HG02678 (cell line): ENCODE results near the gene TUBB4A.

ENCODE experiments used
- ATAC-seq: cut with Tn5 transposase; IDR thresholded peaks from one replicate; pipeline ENCODE4 v1.9.1; 2021; ENCODE audit warnings: mild to moderate bottlenecking, moderate library complexity; ENCODE audit not compliant: unreplicated experiment

The TUBB4A gene

DNA sequence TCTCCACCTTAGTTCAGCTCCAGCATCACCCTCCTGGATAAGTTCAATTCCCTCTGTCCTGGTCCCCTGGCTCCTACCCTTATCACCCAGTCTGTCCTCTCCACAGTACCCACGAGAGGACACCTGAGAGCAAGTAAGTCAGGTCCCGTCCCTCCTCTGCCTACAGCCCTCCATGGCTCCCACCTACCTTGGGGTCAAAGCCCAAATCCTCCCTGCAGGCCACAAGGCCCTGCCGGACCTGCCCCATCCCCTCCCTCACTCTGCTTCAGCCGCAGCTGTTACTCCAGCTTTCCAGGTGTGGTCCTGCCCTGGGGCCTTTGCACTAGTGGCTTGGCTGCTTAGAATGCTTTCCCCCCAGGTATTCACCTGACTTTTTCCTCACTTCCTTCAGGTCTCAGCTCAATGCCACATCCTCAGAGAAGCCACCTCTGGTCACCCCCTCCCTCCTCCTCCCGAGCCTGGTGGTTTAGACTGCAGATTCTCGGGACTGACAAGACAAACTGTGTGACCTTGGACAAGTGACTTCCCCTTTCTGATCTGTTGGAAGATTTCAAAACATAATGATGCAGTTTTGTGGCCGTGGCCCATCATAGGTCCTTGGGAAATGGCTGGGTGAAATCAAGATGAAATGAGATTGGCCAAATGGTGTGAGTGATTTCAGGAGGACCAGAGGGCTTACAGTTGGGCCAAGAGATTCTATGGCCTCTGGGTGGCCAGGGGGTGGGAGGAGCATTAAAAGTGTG, 3.6 kb downstream of the TUBB4A start:
- no peak for ATAC-seq

DNA sequence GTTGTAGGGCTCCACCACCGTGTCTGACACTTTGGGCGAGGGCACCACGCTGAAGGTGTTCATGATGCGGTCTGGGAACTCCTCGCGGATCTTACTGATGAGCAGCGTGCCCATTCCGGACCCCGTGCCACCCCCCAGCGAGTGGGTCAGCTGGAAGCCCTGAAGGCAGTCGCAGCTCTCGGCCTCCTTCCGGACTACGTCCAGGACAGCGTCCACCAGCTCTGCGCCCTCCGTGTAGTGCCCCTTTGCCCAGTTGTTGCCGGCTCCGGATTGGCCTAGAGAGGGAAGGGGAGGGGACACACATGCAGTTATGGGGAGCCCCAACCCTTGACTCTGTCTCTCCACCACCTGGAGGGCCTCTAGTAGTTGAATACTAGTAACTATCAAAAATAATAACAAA, 6.2 kb downstream of the TUBB4A start:
- no peak for ATAC-seq

DNA sequence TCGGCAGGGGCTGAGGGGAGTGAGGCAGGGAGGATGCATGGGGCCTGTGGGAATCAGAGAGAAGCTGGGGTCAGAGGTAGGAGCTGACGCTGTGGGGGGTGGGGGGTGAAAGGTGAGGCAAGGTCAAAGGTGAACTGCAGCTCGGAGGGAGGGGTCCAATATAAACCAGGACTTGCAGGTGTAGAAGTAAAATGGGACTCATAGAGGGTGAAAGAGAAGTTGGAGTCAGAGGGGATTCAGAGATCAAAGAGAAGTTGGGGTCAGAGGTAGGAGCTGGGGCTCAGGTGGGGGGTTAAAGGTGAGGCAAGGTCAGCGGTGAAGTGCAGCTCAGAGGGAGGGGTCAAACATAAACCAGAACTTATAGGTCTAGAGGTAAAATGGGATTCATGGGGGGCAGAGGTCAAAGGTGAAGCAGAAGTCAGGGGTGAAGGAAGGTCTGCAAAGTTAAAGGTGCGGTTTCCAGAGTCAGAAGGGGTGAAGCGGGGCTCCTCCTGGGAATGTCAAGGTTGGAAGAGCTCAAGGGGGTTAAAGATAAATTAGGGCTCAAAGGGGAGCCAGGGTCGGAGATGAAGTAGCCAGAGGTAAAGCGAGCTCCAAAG, 7.6 kb downstream of the TUBB4A start:
- ATAC-seq: no peak

DNA sequence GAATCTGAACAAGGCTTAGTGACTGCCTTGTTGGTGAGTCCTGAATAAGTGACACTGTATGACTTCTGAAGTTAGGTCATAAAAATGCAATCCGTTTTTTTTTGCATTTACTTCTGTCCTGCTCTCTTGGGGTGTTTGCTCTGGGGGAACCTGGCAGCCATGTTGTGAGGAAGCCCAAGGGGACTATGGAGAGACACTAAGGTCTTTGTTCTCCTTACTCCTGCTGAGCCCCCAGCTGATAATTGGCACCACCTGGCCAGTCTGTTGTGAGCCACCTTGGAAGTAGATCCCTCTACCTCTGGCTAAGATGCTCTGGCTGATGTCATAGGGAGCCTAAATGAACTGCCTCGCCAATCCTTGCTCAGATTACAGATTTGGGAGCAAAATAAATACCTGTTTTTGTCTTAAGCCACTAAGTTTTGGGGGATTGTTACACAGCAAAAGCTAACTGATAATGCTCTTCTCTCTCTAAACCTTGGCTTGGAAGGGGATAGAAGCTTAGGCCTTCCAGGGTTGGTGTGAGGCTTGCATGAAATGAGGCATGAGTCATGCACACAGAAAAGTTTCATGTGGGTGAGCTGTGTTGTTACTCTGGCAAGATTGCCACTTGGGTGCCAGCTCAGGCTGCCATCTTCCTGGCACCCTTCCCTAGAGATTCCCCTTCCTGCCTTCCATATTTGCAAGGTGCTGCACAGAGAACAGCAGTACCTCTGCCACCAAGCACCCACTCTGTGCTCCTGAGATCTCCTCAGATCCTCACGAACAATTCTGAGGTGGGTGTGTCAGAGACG, 10.1 kb downstream of the TUBB4A start:
- no peak for ATAC-seq

DNA sequence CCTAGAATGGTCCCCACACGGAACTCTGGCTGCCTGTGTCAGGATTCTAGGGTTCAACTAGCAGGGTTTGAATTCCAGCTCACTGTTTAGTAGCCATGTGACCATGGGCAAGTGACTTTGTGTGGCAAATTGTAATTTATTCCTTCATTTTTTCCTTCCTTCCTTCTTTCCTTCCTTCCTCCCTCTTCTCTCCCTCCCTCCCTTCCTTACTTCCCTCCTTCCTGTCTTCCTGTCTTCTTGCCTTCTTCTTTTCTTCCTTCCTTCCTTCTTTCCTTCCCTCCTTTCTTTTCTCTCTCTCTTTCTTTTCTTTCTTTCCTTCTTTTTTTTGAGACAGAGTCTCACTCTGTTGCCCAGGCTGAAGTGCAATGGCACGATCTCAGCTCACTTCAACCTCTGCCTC, 12.0 kb downstream of the TUBB4A start:
- no peak for ATAC-seq

DNA sequence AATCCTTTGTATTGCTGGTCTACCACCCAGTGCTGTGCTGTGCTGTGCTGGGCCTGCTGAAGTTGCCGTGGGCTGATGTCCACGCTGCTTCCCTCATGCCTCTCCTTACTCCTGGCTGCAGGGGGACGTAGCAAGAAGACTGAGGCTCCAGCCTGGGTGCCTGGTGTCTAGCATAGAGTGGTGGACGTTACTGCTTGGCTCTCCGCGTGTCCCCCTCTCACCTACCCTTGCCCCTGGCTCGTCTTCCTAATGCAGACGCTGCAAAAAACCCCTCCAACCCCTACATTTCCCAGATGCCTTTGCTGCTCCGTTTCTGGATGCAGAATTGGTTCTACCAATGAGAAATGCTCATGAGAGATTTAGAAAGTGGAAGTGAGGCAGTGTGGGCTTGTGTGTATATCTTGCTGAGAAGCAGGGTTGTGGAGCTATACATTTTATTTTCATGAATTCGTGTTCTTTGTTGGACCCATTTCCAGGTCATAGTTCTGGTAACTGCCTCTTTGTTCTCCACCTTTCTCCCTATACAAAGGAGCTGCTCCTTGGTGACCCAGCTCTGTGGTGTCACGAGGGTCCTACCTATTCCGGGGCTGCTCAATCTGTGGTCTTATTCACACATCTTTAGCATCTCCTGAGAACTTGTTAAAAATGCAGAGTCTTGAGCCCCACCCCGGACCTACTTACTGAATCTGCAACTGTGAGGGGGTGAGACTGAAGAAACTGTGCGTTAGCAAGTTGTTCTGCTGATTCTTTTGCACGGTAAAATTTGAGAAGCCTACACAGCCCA, 12.6 kb downstream of the TUBB4A start:
- peak; percentile 52 for ATAC-seq

DNA sequence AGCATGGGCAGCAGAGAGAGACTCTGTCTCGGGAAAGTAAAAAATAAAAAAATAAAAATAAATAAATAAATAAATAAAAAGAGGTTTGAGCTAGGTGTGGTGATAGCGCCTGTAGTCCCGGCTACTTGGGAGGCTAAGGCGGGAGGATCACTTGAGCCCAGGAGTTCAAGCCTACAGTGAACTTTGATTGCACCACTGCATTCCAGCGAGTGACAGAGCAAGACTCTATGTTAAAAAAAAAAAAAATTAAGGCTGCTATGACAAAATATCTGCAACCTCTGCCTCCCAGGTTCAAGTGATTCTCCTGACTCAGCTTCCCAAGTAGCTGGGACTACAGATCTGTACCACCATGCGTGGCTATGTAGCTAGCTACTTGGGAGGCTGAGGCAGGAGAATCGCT, 17.3 kb downstream of the TUBB4A start:
- no peak for ATAC-seq

DNA sequence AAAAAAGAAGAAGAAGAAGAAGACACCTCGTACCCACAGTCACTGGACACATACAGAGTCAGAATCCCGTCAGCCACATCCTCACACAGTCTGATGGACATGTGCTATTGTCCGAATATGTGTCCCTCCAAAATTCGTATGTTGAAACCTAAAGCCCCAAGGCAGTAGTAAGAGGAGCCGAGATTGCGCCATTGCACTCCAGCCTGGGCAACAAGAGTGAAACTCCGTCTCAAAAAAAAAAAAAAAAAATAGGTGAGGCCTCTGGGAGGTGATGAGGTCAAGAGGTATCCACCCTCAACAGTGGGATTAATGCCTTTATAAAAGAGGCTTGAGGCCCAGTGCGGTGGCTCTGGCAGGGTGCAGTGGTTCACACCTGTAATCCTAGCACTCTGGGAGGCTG, 17.9 kb downstream of the TUBB4A start:
- ATAC-seq: no peak

DNA sequence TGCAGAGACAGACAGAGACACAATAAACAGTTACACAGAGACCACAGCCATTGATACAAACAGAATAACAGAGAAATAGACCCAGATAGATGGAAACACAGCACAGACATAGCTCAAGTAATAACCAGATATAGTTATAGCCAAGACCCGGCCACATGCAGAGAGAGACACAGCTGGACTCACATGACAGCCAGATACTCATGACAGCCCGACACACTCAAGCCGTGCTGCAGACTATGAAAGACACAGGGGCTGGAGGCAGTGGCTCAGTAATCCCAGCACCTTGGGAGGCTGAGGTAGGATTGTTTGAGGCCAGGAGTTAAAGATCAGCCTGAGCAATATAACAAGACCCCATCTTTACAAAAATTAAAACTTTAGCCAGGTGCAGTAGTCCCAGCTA, 18.9 kb downstream of the TUBB4A start:
- ATAC-seq: no peak

DNA sequence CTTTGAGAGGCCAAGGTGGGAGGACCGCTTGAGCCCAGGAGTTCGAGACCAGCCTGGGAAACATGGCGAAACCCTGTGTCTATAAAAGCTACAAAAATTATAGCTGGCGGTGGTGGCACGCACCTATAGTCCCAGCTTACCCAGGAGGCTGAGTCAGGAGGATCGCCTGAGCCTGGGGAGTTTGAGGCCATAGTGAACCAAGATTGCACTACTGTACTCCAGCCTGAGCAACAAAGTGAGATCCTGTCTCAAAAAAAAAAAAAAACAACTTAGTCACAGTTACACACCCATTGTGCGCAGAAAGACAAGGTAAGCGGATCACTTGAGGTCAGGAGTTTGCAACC, 19.8 kb downstream of the TUBB4A start:
- no peak for ATAC-seq

DNA sequence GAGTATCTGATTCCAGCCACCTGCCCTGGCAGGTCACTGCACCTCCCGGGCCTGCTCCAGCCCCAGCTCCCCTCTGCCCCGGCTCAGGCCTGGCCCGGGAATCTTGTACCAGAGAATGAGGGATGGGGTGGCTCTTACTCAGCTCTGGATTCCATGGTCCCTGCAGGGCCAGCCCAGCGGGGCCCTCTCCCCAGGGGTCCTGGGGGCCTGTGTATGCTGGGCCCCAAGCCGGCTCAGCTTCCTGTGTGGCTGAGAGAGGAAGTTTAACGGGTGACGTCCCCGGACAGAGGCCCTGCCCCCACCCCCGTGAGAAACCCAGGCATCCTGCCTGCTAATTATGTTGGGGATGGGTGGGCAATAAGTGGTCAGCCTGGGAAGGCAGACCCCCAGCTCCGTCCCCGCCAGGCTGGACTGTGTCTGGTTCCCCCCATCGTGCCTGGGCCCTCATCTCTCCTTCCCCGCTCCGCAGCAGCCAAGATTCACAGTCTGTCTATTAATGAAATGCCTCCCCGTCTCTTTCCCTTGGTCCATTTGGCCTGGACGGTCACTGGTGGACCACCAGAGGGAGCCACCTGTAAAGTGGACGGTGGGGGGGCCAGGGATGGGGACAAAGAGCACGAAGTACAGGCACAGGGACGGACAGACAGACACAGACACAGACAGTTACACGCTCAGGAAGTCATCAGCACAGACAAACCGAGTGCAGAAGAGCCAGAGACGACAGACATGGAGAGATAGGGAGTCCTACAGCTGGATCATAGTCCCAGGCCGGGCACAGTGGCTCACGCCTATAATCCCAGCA, 20.4 kb downstream of the TUBB4A start, which contains the start of gene DENND1C:
Gene DENND1C, minus strand, starts transcription at position 247 of the 802 bp plus-strand sequence. Its CDS starts 92 bp downstream, at position 155.
- ATAC-seq: peak; percentile 76

DNA sequence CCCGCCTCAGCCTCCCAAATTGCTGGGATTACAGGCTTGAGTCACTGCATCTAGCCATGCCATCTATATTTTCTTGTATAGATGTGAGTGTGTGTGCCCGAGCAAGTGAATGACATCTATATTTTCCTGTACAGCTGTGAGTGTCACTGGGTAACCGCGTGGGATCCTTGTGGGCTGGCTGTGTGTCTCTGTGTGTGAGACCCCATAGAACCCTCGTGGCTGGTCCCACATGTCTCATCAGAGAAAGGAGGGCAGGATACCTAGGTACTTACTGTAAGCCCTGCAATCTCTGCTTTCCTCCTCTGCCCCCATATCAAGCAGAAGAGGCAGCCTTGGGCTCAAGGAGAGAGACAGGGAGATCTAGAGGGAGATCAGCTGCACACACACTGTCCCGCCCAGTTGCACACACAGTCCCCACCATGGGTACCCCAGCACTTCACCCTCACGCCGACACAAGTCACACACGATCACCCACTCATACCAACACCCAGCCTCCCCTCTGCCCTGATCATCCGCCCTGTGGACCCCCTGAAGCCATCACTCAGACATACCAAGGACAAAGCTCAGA, 21.2 kb downstream of the TUBB4A start:
- ATAC-seq: no peak

DNA sequence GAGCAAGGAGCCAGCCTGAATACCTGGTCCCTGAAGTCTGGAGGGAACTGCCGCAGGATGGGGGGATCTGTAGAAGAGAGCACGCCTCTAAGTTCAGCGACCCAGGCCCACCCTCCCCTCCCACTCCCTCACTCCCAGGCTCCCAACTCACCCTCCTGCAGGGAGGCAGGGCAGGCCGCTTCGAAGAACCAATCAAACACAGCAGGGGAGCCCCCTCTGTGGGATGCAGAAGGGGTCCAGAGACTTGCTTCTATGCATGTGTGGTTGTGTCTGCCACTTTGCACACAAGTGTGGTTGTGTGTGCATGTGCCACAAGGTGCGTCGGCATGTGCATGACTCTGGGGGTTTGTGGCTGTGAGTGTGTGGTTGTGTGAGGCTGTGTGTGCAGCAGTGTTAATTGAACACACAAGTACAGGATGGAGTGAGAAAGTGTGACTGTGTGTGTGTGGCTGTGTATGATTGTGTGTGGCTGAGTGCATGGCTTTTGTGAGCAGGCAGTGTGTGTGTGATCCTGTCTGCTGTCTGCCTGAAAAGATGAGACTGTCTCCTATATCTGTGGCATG, 22.2 kb downstream of the TUBB4A start:
- no peak for ATAC-seq

DNA sequence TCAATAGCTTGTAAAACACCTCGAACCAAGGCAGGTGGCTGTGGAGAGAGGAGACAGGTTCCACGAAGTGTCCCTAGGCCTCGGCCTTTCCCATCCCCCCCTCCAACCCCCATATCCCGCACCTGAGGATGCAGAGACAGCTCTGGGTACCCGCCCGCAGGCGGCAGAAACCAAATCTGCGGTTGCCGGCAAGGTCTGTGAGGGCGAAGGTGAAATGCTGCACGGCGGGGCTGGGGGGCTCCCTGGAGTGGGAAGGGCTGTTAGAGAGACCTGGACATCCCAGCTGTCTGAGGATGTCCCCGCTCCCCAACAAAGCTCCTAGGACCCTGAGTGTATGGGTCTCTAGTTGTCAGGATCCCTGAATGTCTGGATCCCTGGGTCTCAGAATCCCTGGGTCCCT, 23.3 kb downstream of the TUBB4A start:
- ATAC-seq: no peak

DNA sequence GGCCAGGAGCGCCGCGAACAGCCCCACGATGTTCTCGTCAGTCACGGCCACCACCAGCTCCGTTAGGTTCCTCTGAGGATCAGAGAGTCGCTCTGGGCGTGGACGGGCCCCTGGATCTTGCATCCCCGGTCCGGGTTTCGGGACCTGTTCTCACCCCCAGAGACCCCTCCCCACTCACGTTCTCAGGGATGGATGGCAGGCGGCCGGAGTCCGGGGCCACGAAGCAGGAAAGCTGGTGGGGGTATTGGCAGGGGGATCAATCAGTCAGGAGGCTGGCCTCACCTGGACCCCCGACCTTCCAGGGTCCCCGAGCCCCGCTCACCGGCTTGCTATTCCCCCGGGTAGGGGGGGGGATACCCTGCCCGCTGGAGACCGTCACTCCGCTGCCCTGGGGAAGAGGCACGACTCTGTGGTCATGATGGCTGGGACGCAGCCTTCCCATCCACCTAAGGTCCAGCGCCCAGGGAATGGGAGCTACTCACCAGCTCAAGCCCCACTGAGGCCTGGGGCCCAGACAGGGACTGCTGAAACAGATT, 25.1 kb downstream of the TUBB4A start:
- ATAC-seq: no peak

DNA sequence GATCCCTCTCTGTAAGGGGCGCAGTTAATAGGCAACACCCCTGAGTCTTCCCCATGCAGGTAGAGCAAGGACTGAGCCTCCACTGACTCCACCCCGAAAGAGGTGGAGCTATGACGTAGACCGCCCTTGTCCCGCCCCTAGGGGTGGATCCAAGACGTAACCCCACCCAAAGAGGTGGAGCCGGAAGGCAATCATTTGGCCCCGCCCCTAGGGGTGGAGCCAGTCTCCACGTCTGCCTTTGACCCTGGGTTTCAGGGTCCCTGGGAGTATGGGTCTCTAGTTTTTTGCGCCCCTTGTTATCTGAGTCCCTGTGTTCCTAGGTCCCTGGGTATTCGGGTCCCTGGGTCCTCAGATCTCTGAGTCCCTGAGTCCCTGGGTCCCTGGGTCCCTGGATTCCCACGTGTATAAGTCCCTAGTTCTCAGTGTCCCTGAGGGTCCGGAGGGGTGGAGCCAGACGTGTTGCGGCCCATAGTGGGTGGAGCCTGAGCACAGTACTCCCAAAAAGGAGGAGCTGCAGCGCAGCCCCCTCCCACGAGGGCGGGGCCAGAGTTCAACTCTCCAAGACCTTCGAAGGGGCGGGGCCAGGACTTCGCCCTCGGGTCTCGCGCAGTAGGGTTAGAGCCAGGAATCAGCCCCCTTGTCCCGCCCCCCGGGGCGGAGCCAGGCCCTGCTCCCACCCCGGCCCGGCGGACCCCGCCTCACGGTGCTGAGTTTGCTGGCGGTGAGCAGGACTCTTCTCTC, 25.8 kb downstream of the TUBB4A start:
- ATAC-seq: no peak

DNA sequence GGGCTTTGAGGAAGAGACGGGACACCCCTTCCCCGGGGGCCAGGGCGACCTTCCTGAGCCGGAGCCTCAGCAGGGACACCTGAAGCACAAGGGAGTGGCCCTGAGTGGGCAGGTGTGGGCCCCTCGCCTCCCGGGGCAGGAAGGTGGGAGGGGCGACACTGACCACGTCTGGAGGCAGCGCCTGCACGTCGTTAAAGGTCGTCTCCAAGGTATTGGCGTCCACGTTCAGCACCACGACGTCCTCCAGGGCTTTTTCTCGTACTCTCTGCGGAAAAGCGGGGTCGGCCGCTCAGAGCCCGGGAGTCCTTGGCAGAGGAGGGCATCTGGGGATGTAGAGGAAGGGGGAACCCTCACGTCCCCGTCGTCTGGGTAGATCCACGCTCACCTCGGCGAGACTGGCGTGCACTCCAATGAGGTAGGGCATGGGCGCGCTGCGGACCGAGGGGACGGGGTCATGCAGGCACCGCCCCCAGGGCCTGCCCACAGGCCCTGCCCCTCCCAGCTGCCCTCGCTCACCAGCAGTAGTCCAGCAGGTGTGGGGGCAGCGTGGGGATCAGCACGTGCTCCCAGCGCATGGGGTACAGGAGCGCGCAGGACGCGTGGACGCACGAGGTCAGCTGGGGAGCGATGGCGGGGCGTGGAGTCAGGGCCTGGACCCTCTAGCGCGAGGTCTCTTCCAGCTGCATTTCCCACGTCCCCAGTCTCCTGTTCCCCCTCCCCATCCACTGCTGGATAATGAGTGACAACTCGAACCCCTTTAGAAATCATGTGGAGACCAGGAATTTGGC, 26.6 kb downstream of the TUBB4A start:
- no peak for ATAC-seq

DNA sequence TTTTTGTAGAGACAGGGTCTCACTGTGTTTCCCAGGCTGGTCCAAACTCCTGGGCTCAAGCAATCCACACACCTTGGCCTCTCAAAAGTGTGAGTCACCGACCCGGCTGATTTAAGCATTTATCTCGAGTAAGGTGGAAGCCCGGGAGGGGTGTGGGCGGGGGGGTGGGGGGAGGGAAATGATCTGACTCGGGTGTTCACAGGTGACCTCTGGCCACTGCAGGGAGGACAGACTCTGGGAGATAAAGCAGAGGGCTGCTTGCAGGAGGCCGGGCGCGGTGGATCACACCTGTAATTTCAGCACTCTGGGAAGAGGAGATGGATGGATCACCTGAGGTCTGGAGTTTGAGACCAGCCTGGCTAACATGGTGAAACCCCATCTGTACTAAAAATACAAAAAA, 28.5 kb downstream of the TUBB4A start:
- ATAC-seq: no peak
